H1 (cell line): ENCODE data around the gene DRC7. TPM values are rescaled to one million over a fixed set of nuclear protein-coding genes. Genes with fewer than 3 reads are reported as not detected.

ENCODE experiments used
- ASH2L ChIP-seq: fragments of 200-600, 300-600 bp; sonication (generic); IDR thresholded peaks from one replicate; pipeline ENCODE4 v1.7.1; 2017; ENCODE audit warnings: low read length
- KDM1A ChIP-seq: fragments of 200-600, 300-600 bp; sonication (generic); IDR thresholded peaks from 2 replicates; pipeline ENCODE4 v1.7.1; 2016; ENCODE audit warnings: mild to moderate bottlenecking, low read length, borderline replicate concordance
- SP2 ChIP-seq: IDR thresholded peaks from 2 replicates; pipeline ENCODE4 v1.6.1; 2012; ENCODE audit warnings: mild to moderate bottlenecking, low read length, inconsistent platforms
- SUZ12 ChIP-seq: fragments of 200-600 bp; sonication (generic); IDR thresholded peaks from 2 replicates; pipeline ENCODE4 v1.6.1; 2012; ENCODE audit warnings: mild to moderate bottlenecking, inconsistent platforms, low read length, moderate library complexity, mixed read lengths
- TAF7 ChIP-seq: optimal IDR thresholded peaks from 2 replicates; pipeline ENCODE3; 2011; ENCODE audit warnings: low read depth, mild to moderate bottlenecking, inconsistent platforms, low read length, moderate library complexity, borderline replicate concordance
- polyA plus RNA-seq, 7 experiments: library from polyadenylated mRNA; depleted of rRNA in 3 of 7; stranded (reverse) in 5 of 7; unstranded in 2 of 7; fragments of >200 nt in 5 of 7; fragments of 200-250 nt in 2 of 7; gene quantifications; 1 replicate in 5 of 7; 2 replicates in 1 of 7; 4 replicates in 1 of 7; pipeline versions ENCODE4 v1.2.1 to v1.2.3, GENCODE V29; 2011 to 2013; ENCODE audit warnings: missing spikeins in 2 of 7, mixed read lengths in 2 of 7
- total RNA-seq: library from RNA; stranded (reverse); fragmentation: NEBNext Ultra II Directional; extraction: Animal tissue kit (Norgen Biotek cat#: 25700); gene quantifications from 2 replicates; pipeline ENCODE4 v1.2.1, GENCODE V29; 2021

Gene DRC7
- total and polyA plus RNA-seq, 2 of the 8 experiments (the other 6 are each of a cell fraction or from before 2014, with no cell fraction given): 0.14 TPM; not detected in 1

- TF ChIP-seq TAF7: no peak
- no peak for TF ChIP-seq SUZ12
- no peak for TF ChIP-seq KDM1A
- TF ChIP-seq SP2: no peak
- no peak for TF ChIP-seq ASH2L
These were observed 8.9 kb downstream of the DRC7 start (continued) for GRCh38 chr16:57703416-57704010.
